GM19240 (cell line): ENCODE data around the gene NTM.
"Not testable (repeated sequence)": the region's sequence is repeated elsewhere in the genome, so short reads cannot be mapped to it uniquely, and the experiment has no call there.

Source experiments
- DNase-seq: peaks from one replicate; pipeline ENCODE4 v3.0.0; 2011; ENCODE audit warnings: low spot score; ENCODE audit not compliant: insufficient read length

The NTM gene

DNA sequence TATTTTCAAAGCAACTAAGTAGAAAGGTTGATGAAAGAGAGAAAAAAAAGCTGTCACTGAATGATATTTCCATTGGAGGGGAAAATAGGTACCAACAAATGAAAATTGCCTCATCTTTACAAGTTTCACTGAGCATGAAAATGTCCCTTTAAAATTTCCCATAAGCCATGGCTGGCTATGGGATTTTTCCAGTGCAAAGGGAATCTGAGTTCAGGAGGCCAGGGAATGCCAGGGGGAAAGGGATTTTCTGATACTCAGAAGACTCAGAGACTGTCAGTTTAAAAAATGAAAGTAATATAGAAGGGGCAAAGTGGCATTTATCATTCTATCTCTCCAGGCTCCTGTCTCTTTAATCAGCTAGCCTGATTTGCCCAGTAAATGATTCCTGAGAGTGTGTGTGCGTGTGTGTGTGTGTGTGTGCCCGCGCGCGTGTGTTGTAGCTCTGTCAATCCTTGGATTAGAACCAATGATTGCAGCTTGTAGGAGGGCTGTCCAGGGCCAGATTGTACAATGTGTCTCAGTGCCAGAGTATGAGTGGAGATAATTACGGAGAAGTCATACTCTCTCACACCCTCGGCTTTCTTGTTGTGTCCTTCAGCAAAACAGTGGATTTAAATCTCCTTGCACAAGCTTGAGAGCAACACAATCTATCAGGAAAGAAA, at the start of gene NTM:
NTM (plus strand) TSS at position 526 of the 662 bp plus-strand sequence.
- no peak for DNase-seq

GRCh38 chr11:131324921-131325570, 45.4 kb upstream of the NTM start:
- DNase-seq: no peak

GRCh38 chr11:131326829-131327228, 43.6 kb upstream of the NTM start:
- no peak for DNase-seq

- DNase-seq: no peak
Measured at GRCh38 chr11:131327421-131327820, 43.0 kb upstream of the NTM start.

GRCh38 chr11:131328843-131329242, 41.6 kb upstream of the NTM start:
- DNase-seq: no peak

DNA sequence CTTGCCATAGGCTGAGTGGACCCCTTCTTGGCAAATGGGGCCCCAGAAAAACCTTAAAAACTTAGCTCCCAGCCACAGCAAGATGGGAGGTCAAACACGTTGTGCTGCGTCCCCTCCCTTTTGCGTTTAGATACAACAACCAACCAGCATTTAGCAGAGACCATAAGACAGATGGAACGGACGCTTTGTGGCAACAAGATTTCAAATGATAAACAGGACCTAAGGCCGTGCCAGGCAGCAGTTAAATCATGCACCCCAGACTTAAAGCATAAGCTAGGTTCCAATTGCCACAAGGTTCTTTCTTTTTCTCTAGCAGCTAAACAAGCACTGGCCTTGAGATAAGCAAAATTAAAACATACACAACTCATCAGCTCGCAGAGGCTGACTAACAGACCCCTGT, 39.4 kb upstream of the NTM start:
- DNase-seq: no peak

GRCh38 chr11:131331546-131331945, 38.9 kb upstream of the NTM start:
- no peak for DNase-seq

GRCh38 chr11:131334601-131335000, 35.8 kb upstream of the NTM start:
- no peak for DNase-seq

GRCh38 chr11:131341900-131342299, 28.5 kb upstream of the NTM start:
- DNase-seq: not testable (repeated sequence)

DNA sequence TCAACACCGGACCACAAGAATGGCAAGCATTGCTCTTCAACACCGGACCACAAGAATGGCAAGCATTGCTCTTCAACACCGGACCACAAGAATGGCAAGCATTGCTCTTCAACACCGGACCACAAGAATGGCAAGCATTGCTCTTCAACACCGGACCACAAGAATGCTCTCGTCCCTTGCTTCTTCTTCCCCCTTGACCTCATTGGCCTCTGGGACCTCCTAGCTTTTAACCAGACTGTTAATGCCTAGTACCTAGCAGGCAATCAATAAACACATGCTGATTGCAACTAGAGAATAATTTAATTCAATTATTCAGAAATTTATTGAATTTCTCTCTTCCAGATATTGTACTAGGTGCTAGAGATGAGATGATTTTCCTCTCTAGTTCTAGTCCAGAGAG, 28.0 kb upstream of the NTM start:
- not testable (repeated sequence) for DNase-seq

DNA sequence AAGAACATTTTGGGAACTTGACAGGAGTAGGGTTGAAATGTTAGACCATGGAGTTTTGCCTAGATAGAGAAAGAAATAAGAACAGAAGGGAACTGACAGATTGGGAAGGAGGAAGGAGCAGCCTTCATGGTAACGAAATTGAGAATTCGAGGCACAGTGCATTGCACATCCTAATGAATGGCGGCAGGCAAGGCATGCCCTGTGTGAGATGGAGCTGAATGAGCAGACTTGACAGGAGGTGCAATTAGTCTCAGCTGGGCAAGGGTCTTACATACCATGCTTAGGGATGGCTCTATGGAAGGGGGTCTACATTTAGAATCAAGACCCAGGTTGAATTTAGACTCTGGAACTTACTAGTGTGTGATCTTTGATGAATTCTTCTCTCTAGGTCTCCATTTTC, 25.0 kb upstream of the NTM start:
- no peak for DNase-seq

GRCh38 chr11:131349368-131350086, 20.9 kb upstream of the NTM start:
- no peak for DNase-seq

DNA sequence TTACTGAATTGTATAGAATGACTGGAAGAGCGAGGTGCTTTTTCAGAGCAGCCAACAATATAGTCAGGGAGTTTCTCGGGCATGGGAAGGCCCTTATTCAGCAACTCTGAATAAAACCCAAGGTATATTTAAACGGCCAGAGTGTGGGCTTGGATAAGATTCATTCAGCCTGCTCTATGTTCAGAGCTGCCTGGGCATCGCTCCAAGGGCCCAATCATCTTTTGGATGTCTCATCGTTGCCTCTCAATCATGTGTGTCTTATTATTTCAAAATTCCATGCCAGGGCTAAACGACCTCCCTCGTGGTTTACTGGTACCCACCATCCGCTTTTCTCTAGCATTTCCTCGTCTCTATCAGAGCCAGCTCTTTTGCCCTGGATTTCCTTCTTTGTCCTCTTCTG, 19.5 kb upstream of the NTM start:
- DNase-seq: no peak

- no peak for DNase-seq
Measured at GRCh38 chr11:131351848-131352247, 18.6 kb upstream of the NTM start.

DNA sequence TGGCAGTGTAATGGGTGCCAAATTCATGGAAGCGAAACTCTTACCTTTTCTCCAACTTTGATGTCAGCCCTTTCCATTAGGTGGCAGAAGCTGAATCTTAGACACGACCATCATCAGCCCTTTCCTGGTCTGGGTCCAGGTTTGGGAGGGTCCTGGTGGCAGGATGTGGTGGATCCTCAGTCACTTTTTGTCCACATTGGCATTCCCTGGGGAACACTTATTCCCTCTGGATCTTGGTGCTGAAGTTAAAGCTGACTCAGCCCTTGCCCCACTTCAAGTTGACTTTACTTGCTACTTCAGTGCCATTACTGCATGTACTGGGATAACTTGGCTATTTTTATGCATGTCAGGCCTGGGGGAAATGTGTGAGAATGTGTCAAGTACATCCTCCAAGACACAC, 16.6 kb upstream of the NTM start:
- no peak for DNase-seq

DNA sequence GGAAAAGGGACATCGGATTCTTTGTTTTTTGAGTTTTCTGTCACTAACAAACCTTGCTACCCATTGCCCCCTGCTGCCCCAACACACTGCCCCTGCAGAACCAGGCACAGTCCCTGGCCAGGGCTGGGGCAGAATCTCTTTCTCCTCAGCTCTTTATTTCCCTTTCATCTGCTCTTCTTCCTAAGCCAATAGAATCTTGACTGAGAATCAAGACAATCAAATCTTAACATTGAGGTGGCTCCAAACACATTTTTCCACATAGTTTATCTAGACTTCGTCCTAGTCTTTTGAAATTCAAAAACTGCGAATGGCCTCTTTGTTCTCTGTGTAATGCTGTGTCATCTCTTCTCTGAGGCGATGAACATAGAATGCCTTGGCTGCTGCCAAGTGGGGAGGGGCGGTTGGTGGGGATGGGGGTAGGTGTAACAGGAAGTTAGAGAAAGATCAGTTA, 16.1 kb upstream of the NTM start:
- no peak for DNase-seq

DNA sequence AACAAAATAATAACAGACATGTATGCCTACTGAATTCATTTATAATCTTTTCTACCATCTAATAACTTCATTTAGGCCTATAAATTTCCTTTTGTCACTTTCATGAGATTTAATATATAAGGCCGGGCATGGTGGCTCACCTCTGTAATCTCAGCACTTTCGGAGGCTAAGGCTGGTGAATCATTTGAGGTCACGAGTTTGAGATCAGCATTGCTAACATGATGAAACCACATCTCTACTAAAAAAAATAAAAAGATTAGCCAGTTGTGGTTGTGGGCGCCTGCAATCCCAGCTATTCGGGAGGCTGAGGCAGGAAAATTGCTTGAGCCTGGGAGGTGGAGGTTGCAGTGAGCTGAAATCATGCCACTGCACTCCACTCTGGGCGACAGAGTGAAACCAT, 14.2 kb upstream of the NTM start:
- no peak for DNase-seq

DNA sequence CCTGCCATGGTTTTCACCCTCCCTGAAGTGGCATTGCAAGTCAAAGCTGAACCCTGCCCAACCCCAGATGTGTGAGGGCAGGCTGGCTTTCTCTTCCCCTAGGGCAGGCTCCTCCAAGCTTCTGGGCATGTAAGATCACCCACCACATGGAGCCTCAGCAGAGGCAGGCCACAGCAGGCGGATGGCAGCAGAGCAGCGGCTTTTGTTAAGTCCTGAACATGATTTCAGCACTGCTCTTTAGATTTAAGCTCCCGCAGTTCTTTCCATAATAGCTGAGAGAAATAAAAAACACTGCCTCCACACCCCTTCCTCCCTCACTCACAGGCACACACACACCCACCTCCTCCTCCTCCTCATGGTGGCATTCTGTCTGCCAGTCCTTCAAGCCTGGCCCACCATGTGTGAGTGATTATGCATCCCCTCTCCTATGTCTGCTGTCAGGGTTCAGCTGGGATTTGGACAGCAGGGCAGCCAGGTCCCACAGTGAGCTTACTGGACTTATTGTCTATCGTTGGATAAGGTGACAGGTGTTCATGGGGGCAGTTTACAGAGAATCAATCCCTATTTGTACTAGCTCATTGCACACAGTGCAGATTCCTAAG, 5.0 kb upstream of the NTM start:
- DNase-seq: no peak

DNA sequence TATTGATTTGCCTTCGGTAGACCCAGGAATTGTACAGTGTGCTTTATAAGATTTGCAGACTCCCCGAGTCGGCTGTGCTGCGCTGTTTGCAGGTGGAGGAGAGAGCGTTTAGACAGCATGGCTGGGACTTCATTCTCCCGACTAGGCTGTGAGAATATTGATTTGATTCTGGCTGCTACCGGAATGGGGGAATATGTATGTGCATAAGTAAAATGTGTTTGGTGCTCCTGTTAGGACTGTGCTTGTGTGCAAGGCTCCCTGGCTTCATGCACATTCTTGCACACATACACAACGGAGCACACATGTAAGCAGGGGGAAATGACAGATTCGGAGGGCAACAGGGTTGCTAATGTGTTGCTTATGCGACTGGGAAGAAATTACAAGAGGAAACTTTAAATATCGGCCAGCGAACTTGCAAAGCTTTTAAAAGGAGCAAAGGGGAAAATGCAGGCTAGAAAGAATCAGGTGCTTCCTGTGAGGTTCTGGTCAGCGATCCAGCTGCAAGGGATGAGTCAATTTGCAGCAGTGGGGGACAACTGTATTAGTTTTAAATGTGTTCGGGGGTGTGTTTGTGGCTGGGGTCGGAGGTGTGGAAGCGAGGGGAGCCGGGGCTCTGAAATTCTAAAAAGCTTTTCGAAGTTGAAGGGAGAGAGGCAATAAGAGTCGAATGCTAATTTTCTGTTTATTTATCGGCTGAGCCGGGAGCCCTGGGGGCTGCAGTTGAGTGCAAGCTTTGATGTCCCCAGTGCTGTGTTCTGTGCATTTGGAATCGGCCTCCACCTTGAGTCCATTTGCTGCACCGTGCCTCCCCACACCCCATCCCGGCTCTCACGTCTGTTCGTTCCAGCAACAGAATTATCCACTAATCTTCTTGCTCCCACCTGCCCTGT, 731 bp downstream of the NTM start:
- DNase-seq: no peak

DNA sequence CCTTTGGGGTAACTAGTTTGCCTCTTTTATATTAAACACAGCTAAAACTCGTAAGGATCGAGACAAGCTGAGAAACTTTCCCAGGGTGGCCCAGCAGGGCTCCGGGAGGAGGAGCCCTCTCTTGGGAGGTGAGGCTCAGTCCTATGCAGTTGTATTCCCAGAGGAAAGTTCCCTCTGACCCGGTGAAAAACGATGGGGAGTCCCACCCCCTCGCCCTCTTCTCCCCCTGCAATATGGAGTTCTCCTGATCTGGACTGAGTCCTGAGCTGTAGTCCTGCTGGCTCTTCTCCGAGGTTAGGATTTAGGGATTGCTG, 1.3 kb downstream of the NTM start:
- DNase-seq: no peak

DNA sequence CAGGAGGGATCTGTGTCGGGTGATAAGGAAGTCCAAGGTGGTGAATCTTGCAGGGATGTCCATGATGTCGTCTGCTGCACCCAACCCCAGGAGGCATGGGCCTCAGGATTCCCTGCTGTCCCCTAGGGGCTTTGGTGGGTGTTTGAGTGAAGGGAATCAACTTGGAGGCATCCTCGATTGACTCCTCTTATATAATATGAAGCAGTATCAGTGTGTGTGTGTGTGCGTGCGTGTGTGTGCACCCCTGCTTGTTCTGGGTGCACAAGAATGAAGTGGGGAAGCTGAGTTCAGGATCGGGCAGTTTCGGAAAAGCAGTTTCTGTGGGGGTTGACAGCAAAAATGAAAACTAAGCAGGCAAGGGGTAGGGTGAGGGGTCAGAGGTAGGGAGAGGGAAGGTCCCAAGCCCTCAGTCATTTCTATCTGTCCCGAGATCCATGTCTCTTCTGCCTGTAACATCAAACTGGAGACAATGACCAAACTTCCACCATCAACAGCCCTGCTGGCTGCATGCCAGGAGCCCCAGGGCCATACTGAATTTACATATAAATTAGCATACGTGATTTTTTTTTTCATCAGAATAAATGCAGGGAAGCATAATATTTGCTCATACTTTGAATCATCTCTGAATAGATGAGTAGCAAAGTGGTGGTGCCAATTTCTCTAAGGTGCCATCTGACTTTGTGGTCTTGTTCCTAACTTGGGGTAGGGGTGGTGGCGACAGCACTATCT, 2.0 kb downstream of the NTM start:
- no peak for DNase-seq
